Tibial nerve (tissue), 3 donors: Measurements from ENCODE around the gene ARHGEF16.

Experiments used
- POLR2A ChIP-seq, 2 donors: fragments of 450-650 bp; IDR thresholded peaks; one replicate each; pipeline ENCODE4 v1.6.1; 2017; ENCODE audit warnings: antibody characterized with exemption in 2 of 2, mild to moderate bottlenecking in 2 of 2, moderate library complexity in 2 of 2
- TF ChIP-seq, protein P1 (sequence below), 5 experiments: fragments of 200-600 bp in 3 of 5; fragments of 450-650 bp in 2 of 5; sonication (generic) in 3 of 5; IDR thresholded peaks; one replicate each; pipeline ENCODE4 v1.5.1; 2016 to 2019; ENCODE audit warnings: antibody characterized with exemption in 5 of 5, mild to moderate bottlenecking in 3 of 5, moderate library complexity in 2 of 5

DNA sequence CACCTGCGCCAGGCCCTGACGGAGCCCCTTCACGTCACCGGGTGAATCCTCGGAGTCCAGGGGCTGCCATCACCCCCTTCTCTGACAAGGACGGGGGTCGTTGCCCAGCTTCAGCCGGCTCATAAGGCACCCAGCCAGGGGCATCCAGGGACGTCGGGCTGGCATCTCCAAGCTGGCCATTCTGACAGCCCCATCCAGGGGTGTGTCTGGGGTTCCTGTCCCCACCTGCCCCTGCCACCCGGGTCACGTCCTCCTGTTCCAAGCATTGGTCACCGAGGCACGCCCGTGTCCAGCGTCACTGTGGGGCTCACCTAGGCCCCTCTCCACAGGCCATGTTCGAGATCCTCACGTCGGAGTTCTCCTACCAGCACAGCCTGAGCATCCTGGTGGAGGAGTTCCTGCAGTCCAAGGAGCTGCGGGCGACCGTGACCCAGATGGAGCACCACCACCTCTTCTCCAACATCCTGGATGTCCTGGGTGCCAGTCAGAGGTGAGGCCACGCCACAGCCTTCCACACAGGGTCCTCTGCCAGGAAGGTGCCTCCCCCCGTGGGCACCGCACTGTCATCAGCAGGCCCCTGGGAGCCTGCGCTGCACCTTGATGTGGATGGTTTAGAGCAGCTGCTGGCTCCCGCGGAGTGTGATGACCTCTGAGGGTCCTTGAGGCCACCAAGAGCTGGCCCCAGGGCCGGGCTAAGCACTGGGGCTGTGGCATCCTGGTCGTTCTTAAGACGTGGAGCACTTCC, 14.8 kb downstream of the ARHGEF16 start:
- TF ChIP-seq, protein P1, sequence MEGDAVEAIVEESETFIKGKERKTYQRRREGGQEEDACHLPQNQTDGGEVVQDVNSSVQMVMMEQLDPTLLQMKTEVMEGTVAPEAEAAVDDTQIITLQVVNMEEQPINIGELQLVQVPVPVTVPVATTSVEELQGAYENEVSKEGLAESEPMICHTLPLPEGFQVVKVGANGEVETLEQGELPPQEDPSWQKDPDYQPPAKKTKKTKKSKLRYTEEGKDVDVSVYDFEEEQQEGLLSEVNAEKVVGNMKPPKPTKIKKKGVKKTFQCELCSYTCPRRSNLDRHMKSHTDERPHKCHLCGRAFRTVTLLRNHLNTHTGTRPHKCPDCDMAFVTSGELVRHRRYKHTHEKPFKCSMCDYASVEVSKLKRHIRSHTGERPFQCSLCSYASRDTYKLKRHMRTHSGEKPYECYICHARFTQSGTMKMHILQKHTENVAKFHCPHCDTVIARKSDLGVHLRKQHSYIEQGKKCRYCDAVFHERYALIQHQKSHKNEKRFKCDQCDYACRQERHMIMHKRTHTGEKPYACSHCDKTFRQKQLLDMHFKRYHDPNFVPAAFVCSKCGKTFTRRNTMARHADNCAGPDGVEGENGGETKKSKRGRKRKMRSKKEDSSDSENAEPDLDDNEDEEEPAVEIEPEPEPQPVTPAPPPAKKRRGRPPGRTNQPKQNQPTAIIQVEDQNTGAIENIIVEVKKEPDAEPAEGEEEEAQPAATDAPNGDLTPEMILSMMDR (IDR thresholded peaks at IDR 0.05): no peak
- no peak for TF ChIP-seq POLR2A (IDR thresholded peaks at IDR 0.05)
